HepG2 (cell line): ENCODE data around the gene ENGASE. TPM values are rescaled to one million over a fixed set of nuclear protein-coding genes. Genes with fewer than 3 reads are reported as not detected.

ENCODE experiments used
- ATAC-seq: fragments of 200-7000 bp; cut with Tn5 transposase; 3 replicates; pipeline ENCODE4 v1.9.1; 2020; ENCODE audit warnings: mild to moderate bottlenecking, moderate library complexity
- BruUV-seq: library from RNA; stranded (reverse); fragments of 400-500 nt; replicated peaks from 2 replicates; lab custom pipeline; 2021; lab: Mats Ljungman, UMichigan
- CTCF ChIA-PET: fragments of 300-600 bp; formaldehyde crosslinking; extraction: SDS; loops from one replicate; lab custom pipeline; 2021; ENCODE audit warnings: low total read pairs, inconsistent platforms, low intra/inter-chr PET ratio; lab: Yijun Ruan, JAX
- POLR2A ChIA-PET: fragments of 350-600 bp; sonication (Branson Sonifier 250); formaldehyde crosslinking; loops from one replicate; lab custom pipeline; 2020; ENCODE audit warnings: antibody characterized with exemption, inconsistent platforms; lab: Yijun Ruan, JAX
- DNase-seq: peaks from one replicate; pipeline ENCODE4 v3.0.0-alpha.2; 2015; ENCODE audit warnings: low spot score
- FAIRE-seq: peaks from 3 replicates; lab custom pipeline; 2011; peaks lifted over from hg19 to GRCh38; lab: Jason Lieb, UNC
- H2AFZ ChIP-seq: one replicate; pipeline ENCODE4 v1.6.1; 2011; ENCODE audit warnings: low read length, inconsistent platforms
- H3K27ac ChIP-seq: fragments of 300-600 bp; 3 replicates; pipeline ENCODE4 v1.8.0; 2011; ENCODE audit warnings: mixed run types, mild to moderate bottlenecking, mixed read lengths, low read length, inconsistent platforms; ENCODE audit not compliant: insufficient read depth; ENCODE audit errors: extremely low read length
- H3K27me3 ChIP-seq, 2 experiments: fragments of 200-600 bp in 1 of 2; 2 replicates in 1 of 2; 3 replicates in 1 of 2; pipeline versions ENCODE4 v1.6.0 to v1.8.0; 2011; ENCODE audit warnings: low read length in 2 of 2, mild to moderate bottlenecking in 2 of 2, moderate library complexity in 2 of 2, inconsistent platforms in 1 of 2; ENCODE audit not compliant: insufficient read depth in 2 of 2, control insufficient read depth in 1 of 2
- H3K36me3 ChIP-seq, 2 experiments: fragments of 200-600 bp in 1 of 2; replicated peaks in 1 of 2; 2 replicates in 1 of 2; 3 replicates in 1 of 2; pipeline versions ENCODE4 v1.5.1 to v1.8.0; 2011; ENCODE audit warnings: low read length in 2 of 2, inconsistent platforms in 1 of 2; ENCODE audit not compliant: insufficient read depth in 2 of 2, control insufficient read depth in 1 of 2
- H3K4me1 ChIP-seq: 2 replicates; pipeline ENCODE4 v1.5.1; 2012; ENCODE audit warnings: low read length, inconsistent platforms; ENCODE audit not compliant: insufficient read depth
- H3K4me2 ChIP-seq: 2 replicates; pipeline ENCODE4 v1.6.0; 2011; ENCODE audit warnings: low read depth, low read length, inconsistent platforms
- H3K4me3 ChIP-seq, 3 experiments: fragments of 200-600 bp in 1 of 3; sonication (generic), shearing (Covaris generic) in 1 of 3; replicated peaks in 1 of 3; 2 replicates each; pipeline ENCODE4 v1.5.1; 2011 to 2016; ENCODE audit warnings: low read length in 3 of 3, inconsistent platforms in 2 of 3, low read depth in 2 of 3, mild to moderate bottlenecking in 2 of 3, control low read depth in 1 of 3, mixed read lengths in 1 of 3; ENCODE audit not compliant: insufficient read depth in 1 of 3
- H3K79me2 ChIP-seq: one replicate; pipeline ENCODE4 v1.6.1; 2011; ENCODE audit warnings: low read length, inconsistent platforms; ENCODE audit not compliant: insufficient read depth
- H3K9ac ChIP-seq: 2 replicates; pipeline ENCODE4 v1.6.0; 2011; ENCODE audit warnings: mild to moderate bottlenecking, low read depth, low read length, inconsistent platforms; ENCODE audit not compliant: insufficient read depth
- H3K9me3 ChIP-seq: 2 replicates; pipeline ENCODE4 v1.5.1; 2012; ENCODE audit warnings: mild to moderate bottlenecking, low read length
- H4K20me1 ChIP-seq: 2 replicates; pipeline ENCODE4 v1.6.0; 2011; ENCODE audit warnings: inconsistent platforms, mild to moderate bottlenecking, low read length, moderate library complexity; ENCODE audit not compliant: insufficient read depth
- CHD4 ChIP-seq: fragments of 200-600 bp; sonication (generic); IDR thresholded peaks from 2 replicates; pipeline ENCODE4 v1.7.0; 2017; ENCODE audit warnings: mild to moderate bottlenecking, low read length, borderline replicate concordance
- IKZF1 ChIP-seq: fragments of 450-650 bp; IDR thresholded peaks from 2 replicates; pipeline ENCODE4 v1.7.1; 2016
- POLR2AphosphoS5 ChIP-seq: IDR thresholded peaks from 2 replicates; pipeline ENCODE4 v1.6.1; 2012; ENCODE audit warnings: low read depth, low read length
- TAF15 ChIP-seq: fragments of 200-400 bp; formaldehyde crosslinking; IDR thresholded peaks from one replicate; pipeline ENCODE4 v1.6.1; 2018; ENCODE audit warnings: mild to moderate bottlenecking, low read depth, low read length; ENCODE audit not compliant: poor library complexity, severe bottlenecking
- ZNF841 ChIP-seq: sonication (generic); formaldehyde crosslinking; IDR thresholded peaks from 2 replicates; pipeline ENCODE4 v1.8.1; 2023; ENCODE audit warnings: missing genetic modification reagents, borderline replicate concordance
- WGBS: methylation state at CpG from one replicate; pipeline ENCODE4 v1.1.6; 2017; ENCODE audit warnings: low lambda C conversion rate; 5-methylcytosine and 5-hydroxymethylcytosine counted together
- in situ Hi-C: cut with HindIII; loops from 2 replicates; pipeline ENCODE4 v1.10.0; 2017; ENCODE audit warnings: low pct_unique_long_range_greater_than_20kb; ENCODE audit not compliant: extremely low pct_ligation_motif_present
- intact Hi-C: fragments of 100-400 bp; cut with micrococcal nuclease; formaldehyde crosslinking; loops from one replicate; pipeline ENCODE4 v1.10.0; 2022; ENCODE audit not compliant: unreplicated experiment
- polyA plus RNA-seq, 8 experiments: library from polyadenylated mRNA; depleted of rRNA in 3 of 8; stranded (reverse) in 7 of 8; unstranded in 1 of 8; fragments of >200 nt; fragmentation: Illumina TruSeq in 4 of 8; extraction: Trizol in 4 of 8; gene quantifications; 2 replicates each; pipeline versions ENCODE4 v1.2.1 to v1.2.3, GENCODE V29; 2011 to 2016; ENCODE audit warnings: low read depth in 4 of 8, missing spikeins in 1 of 8, mixed read lengths in 1 of 8; ENCODE audit not compliant: insufficient read depth in 1 of 8
- total RNA-seq, 5 experiments: library from RNA; depleted of rRNA; stranded (reverse); fragments of >200 nt; fragmentation: Illumina TruSeq; extraction: Trizol; gene quantifications; 2 replicates each; pipeline ENCODE4 v1.2.3, GENCODE V29; 2016; ENCODE audit warnings: low read depth in 1 of 5
- TF ChIP-seq, protein P1 (sequence below): sonication (generic); formaldehyde crosslinking; IDR thresholded peaks from 2 replicates; pipeline ENCODE4 v1.5.1; 2020; ENCODE audit warnings: missing genetic modification reagents, mild to moderate bottlenecking, borderline replicate concordance
- TF ChIP-seq, protein P2 (sequence below): sonication (generic); formaldehyde crosslinking; IDR thresholded peaks from 2 replicates; pipeline ENCODE4 v1.9.0; 2021; ENCODE audit warnings: mild to moderate bottlenecking, missing genetic modification reagents
- TF ChIP-seq, protein P3 (sequence below): sonication (generic); formaldehyde crosslinking; IDR thresholded peaks from 2 replicates; pipeline ENCODE4 v1.5.1; 2020; ENCODE audit warnings: mild to moderate bottlenecking, missing genetic modification reagents, borderline replicate concordance
- TF ChIP-seq, protein P4 (sequence below): sonication (generic); formaldehyde crosslinking; IDR thresholded peaks from 2 replicates; pipeline ENCODE4 v1.5.1; 2020; ENCODE audit warnings: missing genetic modification reagents, mild to moderate bottlenecking, borderline replicate concordance
- TF ChIP-seq, protein P5 (sequence below): sonication (generic); formaldehyde crosslinking; IDR thresholded peaks from 2 replicates; pipeline ENCODE4 v1.5.0; 2020; ENCODE audit warnings: missing genetic modification reagents, mild to moderate bottlenecking, borderline replicate concordance

ENGASE gene
- total and polyA plus RNA-seq, 2 of the 13 experiments (the other 11 are each of a cell fraction or from before 2014, with no cell fraction given), result 10.6 to 18.1 TPM

DNA sequence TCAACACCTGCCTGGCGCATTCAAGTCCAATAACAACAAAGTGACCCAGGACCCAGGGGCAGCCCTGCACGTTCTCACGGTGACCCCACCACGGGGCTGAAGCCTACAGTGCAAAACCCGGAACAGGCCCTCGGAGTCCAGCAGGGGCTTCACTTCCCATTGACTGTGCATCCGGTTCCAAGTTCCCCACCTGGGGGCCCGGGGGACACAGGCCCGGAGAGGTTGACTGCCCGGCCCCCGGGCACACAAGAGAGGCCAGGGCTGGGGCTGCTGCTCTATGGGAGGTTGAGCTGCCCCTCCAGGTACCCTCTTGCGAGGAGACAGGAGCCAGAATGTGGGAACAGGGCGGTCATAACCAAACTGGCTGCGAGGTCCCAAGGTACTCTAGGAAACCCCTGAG is 31.3 kb downstream of the ENGASE start:
- WGBS, result 3% methylated on average over 13 of the region's 14 CpGs
- ATAC-seq (no peak), DNase-seq (no peak), FAIRE-seq (no peak)
- Histone ChIP-seq H2AFZ (no peak overlapping the region), H3K4me3 (no peak overlapping the region), H3K36me3 (no peaks in the 10 kb centered on the region), H3K9me3 (no peaks in the 10 kb centered on the region), H4K20me1 (peaks cover 2% of the 10 kb centered on the region; the same call in 1 of the 2 replicates), H3K9ac (no peak overlapping the region), H3K27me3 (peaks cover 59 to 99% of the 10 kb centered on the region in 2 experiments), H3K4me2 (no peak overlapping the region), H3K27ac (no peak overlapping the region), H3K4me1 (no peaks in the 10 kb centered on the region), H3K79me2 (no peaks in the 10 kb centered on the region)
- in situ Hi-C loops (no loop called here), intact Hi-C loops (no loop called here)
- ChIA-PET CTCF (no interaction called here), POLR2A (no interaction called here)
- BruUV-seq, result no TSS peak
- TF ChIP-seq TAF15 (no peak), CHD4 (no peak), ZNF841 (CRISPR knock-in tag) (no peak), IKZF1 (no peak), POLR2AphosphoS5 (no peak)
- TF ChIP-seq, protein P1, sequence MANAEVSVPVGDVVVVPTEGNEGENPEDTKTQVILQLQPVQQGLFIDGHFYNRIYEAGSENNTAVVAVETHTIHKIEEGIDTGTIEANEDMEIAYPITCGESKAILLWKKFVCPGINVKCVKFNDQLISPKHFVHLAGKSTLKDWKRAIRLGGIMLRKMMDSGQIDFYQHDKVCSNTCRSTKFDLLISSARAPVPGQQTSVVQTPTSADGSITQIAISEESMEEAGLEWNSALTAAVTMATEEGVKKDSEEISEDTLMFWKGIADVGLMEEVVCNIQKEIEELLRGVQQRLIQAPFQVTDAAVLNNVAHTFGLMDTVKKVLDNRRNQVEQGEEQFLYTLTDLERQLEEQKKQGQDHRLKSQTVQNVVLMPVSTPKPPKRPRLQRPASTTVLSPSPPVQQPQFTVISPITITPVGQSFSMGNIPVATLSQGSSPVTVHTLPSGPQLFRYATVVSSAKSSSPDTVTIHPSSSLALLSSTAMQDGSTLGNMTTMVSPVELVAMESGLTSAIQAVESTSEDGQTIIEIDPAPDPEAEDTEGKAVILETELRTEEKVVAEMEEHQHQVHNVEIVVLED (CRISPR knock-in tag), result no peak
- TF ChIP-seq, protein P2, sequence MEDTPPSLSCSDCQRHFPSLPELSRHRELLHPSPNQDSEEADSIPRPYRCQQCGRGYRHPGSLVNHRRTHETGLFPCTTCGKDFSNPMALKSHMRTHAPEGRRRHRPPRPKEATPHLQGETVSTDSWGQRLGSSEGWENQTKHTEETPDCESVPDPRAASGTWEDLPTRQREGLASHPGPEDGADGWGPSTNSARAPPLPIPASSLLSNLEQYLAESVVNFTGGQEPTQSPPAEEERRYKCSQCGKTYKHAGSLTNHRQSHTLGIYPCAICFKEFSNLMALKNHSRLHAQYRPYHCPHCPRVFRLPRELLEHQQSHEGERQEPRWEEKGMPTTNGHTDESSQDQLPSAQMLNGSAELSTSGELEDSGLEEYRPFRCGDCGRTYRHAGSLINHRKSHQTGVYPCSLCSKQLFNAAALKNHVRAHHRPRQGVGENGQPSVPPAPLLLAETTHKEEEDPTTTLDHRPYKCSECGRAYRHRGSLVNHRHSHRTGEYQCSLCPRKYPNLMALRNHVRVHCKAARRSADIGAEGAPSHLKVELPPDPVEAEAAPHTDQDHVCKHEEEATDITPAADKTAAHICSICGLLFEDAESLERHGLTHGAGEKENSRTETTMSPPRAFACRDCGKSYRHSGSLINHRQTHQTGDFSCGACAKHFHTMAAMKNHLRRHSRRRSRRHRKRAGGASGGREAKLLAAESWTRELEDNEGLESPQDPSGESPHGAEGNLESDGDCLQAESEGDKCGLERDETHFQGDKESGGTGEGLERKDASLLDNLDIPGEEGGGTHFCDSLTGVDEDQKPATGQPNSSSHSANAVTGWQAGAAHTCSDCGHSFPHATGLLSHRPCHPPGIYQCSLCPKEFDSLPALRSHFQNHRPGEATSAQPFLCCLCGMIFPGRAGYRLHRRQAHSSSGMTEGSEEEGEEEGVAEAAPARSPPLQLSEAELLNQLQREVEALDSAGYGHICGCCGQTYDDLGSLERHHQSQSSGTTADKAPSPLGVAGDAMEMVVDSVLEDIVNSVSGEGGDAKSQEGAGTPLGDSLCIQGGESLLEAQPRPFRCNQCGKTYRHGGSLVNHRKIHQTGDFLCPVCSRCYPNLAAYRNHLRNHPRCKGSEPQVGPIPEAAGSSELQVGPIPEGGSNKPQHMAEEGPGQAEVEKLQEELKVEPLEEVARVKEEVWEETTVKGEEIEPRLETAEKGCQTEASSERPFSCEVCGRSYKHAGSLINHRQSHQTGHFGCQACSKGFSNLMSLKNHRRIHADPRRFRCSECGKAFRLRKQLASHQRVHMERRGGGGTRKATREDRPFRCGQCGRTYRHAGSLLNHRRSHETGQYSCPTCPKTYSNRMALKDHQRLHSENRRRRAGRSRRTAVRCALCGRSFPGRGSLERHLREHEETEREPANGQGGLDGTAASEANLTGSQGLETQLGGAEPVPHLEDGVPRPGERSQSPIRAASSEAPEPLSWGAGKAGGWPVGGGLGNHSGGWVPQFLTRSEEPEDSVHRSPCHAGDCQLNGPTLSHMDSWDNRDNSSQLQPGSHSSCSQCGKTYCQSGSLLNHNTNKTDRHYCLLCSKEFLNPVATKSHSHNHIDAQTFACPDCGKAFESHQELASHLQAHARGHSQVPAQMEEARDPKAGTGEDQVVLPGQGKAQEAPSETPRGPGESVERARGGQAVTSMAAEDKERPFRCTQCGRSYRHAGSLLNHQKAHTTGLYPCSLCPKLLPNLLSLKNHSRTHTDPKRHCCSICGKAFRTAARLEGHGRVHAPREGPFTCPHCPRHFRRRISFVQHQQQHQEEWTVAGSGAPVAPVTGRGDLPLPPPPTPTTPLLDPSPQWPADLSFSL, result no peak
- TF ChIP-seq, protein P3, sequence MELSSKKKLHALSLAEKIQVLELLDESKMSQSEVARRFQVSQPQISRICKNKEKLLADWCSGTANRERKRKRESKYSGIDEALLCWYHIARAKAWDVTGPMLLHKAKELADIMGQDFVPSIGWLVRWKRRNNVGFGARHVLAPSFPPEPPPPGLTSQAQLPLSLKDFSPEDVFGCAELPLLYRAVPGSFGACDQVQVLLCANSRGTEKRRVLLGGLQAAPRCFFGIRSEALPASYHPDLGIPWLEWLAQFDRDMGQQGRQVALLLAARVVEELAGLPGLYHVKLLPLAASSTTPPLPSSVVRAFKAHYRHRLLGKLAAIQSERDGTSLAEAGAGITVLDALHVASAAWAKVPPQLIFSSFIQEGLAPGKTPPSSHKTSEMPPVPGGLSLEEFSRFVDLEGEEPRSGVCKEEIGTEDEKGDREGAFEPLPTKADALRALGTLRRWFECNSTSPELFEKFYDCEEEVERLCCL, result no peak
- TF ChIP-seq, protein P4, sequence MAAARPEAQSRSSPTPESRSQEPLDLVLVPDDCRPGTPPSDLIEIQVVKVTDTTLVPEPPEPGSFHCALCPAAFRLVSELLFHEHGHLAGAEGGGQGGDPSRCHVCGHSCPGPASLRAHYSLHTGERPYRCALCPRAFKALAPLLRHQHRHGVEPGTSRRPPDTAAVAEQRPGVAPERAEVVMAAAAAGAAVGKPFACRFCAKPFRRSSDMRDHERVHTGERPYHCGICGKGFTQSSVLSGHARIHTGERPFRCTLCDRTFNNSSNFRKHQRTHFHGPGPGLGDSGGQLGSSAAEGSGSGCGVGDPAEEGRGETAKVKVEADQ, result no peak
- TF ChIP-seq, protein P5, sequence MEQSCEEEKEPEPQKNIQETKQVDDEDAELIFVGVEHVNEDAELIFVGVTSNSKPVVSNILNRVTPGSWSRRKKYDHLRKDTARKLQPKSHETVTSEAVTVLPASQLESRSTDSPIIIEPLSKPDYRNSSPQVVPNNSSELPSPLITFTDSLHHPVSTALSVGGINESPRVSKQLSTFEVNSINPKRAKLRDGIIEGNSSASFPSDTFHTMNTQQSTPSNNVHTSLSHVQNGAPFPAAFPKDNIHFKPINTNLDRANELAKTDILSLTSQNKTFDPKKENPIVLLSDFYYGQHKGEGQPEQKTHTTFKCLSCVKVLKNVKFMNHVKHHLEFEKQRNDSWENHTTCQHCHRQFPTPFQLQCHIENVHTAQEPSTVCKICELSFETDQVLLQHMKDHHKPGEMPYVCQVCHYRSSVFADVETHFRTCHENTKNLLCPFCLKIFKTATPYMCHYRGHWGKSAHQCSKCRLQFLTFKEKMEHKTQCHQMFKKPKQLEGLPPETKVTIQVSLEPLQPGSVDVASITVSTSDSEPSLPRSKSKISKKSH (CRISPR knock-in tag), result no peak
